ENCODE results near the gene ABL2.

ABL2 gene

DNA sequence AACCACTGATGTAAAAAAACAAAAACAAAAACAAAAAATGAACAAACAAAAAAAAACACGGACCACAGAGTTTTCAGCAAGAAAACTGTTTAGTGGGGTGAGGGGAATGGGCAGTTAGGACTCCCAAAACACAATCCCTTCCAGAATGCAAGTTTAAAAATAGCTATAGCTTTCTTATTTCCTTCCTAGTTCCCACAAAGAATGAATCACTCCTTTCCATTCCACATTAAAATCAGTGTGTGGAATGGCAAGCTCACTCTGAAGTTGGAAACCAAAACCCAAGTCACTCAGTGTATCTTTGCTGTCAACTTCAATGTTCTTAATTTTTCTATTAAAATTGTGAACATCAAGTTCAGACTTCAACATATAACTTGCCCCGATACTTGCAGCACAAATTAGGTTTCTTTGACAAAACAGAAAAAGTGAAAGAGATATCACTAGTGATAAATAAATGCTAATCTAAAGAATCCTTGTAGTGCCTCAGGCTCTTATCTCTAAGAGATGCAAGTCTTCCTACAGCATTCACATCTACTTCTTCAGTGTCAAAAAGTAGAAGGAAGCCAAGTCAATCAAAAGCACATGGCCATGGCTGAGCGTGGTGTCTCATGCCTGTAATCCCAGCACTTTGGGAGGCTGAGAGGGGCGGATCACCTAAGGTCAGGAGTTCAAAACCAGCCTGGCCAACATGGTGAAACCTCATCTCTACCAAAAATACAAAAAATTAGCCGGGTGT, 102.1 kb downstream of the ABL2 start:
- no peak for DNase-seq

DNA sequence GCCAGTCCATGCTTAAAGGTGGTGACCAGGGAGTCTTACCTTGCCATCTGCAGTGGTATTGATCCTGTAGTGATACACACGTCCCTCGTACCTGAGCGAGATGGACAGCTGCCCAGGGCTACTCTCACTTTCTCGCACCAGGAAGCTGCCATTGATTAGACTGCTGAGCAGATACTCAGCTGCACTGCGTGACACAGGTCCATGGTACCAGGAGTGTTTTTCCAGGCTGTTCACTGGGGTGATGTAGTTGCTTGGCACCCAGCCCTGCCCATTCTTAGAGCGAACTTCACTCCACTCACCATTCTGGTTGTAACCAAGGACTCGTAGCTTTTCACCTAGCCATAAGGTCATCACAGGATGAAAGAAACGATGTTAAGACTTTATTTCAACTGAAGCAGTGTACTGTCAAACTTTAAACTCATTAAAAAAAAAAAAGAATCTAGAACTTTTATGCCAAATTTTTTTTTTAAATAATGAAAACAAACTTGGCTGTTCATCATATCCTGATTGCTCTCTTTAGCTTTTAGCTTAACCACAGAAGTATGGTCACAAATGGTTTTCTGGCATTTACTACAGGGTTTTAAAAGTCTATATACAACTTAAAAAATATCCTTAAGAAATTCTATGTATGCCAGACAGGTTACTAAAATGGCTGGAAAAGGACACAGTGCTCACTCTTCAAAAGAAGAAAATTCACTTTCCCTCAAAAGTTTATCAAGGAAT, 103.0 kb downstream of the ABL2 start:
- no peak for DNase-seq

- no peak for DNase-seq
Observed at GRCh38 chr1:179124873-179125272, 104.6 kb downstream of the ABL2 start.

- DNase-seq, result peak; percentile 51
Observed at GRCh38 chr1:179121159-179121938, 108.1 kb downstream of the ABL2 start.

GRCh38 chr1:179120736-179121135, 108.7 kb downstream of the ABL2 start:
- no peak for DNase-seq

DNA sequence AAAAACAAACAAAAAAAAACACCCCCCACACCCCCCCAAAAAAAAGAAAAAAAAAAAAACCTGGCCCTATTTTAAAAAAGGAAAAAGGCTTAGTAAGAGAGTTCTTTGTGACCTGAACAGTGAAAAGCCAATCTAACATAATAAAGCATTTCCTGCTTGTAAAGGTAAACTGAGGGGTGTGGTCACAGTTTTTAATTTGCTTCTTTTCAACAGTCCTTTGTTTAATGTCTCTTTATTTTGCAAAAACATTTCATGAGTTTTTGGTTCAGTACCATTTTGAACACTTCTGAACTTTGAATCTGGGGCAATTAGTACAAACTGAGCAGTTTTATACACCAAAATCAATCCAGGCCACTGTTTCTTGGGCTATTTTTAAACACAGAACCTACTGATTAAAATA, 110.0 kb downstream of the ABL2 start:
- DNase-seq, result no peak

GRCh38 chr1:179115181-179115580, 114.3 kb downstream of the ABL2 start:
- no peak for DNase-seq

GRCh38 chr1:179108644-179109043, 120.8 kb downstream of the ABL2 start:
- DNase-seq, result no peak

- no peak for DNase-seq
Observed at GRCh38 chr1:179107706-179108629, 121.5 kb downstream of the ABL2 start.

DNA sequence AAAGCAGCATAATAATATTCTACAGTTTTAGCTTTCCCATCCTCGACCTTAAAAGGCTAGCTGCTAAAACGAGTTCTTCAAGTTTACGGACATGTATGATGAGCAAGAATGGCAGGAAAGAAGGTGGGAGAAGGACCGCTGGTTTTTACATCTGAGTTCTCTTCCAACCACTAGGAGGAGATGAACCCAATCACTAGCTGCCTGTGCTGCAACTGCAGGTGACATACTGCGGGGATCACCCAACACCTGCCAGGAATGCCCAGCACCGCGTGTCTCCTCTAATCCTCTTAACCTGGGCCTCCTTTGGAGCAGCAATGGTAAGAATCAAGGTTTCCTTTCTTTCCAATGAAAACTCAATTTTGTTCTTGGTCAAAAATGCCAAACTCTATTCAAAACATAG, 124.1 kb downstream of the ABL2 start:
- no peak for DNase-seq

- DNase-seq, result no peak
Observed at GRCh38 chr1:179104611-179105250, 124.7 kb downstream of the ABL2 start.

- DNase-seq, result no peak
Observed at GRCh38 chr1:179103999-179104398, 125.5 kb downstream of the ABL2 start.

DNA sequence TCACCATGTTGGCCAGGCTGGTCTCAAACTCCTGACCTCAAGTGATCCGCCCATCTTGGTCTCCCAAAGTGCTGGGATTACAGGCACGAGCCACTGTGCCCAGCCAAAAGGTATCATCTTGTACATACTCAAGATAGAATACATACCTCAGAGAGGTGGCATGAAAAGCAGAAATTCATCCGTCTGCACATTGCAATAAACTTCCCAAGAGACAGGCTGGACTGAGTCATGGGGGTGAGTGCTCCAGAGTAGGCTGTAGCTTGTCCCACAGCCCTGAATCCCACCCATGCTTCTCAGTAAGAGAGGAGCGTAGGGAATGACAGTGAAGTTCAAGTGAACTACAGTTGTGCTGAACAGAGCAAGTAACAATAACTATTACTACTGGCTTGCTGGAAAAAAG, 127.9 kb downstream of the ABL2 start:
- DNase-seq, result no peak

DNA sequence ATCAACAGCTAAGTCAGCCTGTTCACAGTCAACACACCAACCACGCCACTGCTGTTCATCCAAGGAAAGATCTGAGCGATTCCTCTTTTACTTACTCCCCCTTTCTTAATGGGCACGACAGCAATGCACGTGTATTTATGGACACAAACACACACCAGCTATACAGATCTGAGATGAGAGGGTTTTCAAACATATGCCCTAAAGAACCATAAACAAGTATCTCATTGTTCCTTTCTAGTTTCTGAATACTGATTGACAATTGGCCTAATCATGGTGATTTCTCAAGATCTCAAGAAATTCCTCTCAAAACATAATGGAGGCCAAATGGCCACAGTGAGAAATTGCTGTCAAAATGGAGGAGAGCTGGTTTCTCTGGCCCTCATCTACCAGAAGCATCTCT, 129.6 kb downstream of the ABL2 start:
- no peak for DNase-seq

- DNase-seq, result no peak
Observed at GRCh38 chr1:179095924-179096323, 133.6 kb downstream of the ABL2 start.

- no peak for DNase-seq
Observed at GRCh38 chr1:179095377-179095776, 134.1 kb downstream of the ABL2 start.

DNA sequence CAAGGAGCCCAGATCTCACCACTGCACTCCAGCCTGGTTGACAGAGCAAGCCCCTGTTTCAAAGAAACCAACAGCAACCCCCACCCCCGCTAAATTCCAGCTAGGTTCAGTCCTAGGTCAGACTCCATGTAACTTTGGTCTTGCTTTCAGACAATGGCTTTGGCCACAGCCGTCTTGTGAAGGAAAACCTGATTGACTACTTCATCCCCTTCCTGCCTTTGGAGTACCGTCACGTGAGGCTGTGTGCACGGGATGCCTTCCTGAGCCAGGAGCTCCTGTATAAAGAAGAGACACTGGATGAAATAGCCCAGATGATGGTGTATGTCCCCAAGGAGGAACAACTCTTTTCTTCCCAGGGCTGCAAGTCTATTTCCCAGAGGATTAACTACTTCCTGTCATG, 134.7 kb downstream of the ABL2 start:
- no peak for DNase-seq

DNA sequence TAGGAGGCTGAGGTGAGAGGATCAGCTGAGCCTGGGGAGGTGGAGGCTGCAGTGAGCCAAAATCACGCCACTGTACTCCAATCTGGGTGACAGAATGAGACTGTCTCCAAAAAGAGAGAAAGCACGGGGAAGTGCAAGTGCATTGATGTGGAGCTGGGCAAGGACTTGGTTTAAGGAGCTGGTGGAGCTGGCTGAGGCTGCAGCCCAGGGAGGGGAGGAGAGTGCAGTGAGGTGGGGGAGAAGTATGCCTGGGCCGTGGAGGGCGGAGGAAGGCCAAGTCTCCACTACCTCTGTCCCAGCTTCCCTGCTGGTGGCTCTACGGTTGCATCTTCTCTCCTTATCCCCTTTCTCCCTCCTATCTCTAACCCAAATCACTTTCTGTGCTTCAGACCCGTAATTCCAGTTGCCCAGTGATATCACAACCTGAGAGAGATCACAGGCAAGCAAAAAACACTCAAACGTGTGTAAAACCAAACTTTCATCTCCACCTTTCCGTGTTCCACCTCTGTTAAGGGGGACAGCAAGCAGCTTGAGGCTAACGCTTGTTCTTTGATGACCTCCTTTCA, 136.5 kb downstream of the ABL2 start:
- DNase-seq, result no peak

- no peak for DNase-seq
Observed at GRCh38 chr1:179091691-179092165, 137.7 kb downstream of the ABL2 start.

DNA sequence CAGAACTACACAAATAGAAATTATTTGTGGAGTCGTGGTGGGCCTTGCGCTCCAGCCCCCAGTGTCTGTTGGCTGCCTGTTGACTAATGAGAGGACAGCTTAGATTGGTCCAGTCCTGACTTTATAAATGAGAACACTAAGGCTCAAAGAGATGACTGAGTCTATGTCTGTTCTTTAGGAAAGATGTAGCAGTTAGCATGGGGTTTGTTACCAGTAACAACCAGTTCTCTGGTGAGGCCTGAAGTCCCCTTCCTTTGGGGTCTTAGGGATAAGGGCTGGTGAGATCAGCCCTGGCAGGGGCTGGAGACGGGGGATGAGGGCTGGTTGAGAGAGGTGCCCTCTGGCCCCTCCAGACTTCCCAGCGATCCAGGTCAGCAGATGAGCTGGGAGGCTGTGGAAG, 138.6 kb downstream of the ABL2 start:
- no peak for DNase-seq

GRCh38 chr1:179090522-179090921, 139.0 kb downstream of the ABL2 start:
- no peak for DNase-seq

Data from activated CD4-positive, alpha-beta T cell treated with anti-CD3 and anti-CD28 coated beads for 48 hours (primary cell).